ENCODE measurements around the gene ESR1.

DNA sequence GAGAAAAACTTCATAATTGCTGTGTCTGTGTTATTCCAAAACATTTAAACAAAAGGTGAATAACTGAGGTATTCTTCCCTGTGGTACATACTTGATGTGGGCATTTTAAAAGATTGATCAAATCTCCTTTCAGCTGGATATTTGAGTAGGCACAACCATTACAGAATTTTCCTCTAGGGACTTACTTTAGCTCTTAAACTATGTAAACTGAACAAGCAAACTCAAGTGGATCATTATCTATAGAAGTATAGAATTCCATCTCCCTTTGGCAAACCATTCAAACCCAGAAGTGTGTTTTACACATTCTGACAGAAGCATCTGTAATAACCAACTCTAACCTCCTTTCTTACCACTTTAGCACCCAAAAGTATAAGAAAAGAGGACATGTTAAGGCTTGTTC lies 241.4 kb downstream of the ESR1 start:
- TF ChIP-seq, protein P1, sequence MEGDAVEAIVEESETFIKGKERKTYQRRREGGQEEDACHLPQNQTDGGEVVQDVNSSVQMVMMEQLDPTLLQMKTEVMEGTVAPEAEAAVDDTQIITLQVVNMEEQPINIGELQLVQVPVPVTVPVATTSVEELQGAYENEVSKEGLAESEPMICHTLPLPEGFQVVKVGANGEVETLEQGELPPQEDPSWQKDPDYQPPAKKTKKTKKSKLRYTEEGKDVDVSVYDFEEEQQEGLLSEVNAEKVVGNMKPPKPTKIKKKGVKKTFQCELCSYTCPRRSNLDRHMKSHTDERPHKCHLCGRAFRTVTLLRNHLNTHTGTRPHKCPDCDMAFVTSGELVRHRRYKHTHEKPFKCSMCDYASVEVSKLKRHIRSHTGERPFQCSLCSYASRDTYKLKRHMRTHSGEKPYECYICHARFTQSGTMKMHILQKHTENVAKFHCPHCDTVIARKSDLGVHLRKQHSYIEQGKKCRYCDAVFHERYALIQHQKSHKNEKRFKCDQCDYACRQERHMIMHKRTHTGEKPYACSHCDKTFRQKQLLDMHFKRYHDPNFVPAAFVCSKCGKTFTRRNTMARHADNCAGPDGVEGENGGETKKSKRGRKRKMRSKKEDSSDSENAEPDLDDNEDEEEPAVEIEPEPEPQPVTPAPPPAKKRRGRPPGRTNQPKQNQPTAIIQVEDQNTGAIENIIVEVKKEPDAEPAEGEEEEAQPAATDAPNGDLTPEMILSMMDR (conservative IDR thresholded peaks at IDR 0.05; ENCODE audit: low read length): no peak
- TF ChIP-seq EZH2phosphoT487 (IDR thresholded peaks at IDR 0.05; ENCODE audit: borderline replicate concordance, low read depth, low read length): no peak
